ENCODE data around the gene SGK1. TPM values are rescaled to one million over a fixed set of nuclear protein-coding genes. Genes with fewer than 3 reads are reported as not detected.

The SGK1 gene
- polyA plus RNA-seq, 2 of the 4 experiments (the other 2 are of a cell fraction) = 41.3 to 131 TPM

DNA sequence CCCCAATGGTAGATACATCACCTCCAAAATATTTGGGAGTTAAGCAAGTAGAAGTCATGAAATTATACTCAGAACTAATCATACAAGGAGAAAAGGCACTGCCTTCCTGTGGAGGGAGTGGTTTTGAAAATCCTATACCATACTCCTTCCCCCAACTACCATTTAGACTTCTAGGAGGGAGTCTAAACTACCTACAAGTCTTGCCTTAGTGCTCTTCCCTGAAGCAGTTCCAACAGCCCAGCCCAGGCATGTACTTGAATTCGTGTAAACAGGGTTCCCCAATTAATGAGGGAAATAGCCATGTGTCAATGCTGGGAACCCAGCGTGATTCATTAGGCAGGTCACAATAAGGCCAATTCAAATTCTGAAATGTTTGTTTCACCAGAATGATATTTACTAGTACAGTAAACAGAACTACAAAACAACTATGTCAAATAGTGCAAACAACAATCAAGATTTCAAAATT lies 39.1 kb upstream of the SGK1 start:
- no peak for ATAC-seq
- no peak for TF ChIP-seq TP53 (CRISPR knock-in tag; IDR thresholded peaks at IDR 0.05)
- no peak for TF ChIP-seq POLR2A (IDR thresholded peaks at IDR 0.05; ENCODE audit: low read length)
- no peak for TF ChIP-seq FOSL2 (IDR thresholded peaks at IDR 0.05)
- TF ChIP-seq FOSL2 (CRISPR knock-in tag; IDR thresholded peaks at IDR 0.05) = no peak
- TF ChIP-seq ZSCAN20 (CRISPR knock-in tag; IDR thresholded peaks at IDR 0.05) = no peak
- TF ChIP-seq, protein P1, sequence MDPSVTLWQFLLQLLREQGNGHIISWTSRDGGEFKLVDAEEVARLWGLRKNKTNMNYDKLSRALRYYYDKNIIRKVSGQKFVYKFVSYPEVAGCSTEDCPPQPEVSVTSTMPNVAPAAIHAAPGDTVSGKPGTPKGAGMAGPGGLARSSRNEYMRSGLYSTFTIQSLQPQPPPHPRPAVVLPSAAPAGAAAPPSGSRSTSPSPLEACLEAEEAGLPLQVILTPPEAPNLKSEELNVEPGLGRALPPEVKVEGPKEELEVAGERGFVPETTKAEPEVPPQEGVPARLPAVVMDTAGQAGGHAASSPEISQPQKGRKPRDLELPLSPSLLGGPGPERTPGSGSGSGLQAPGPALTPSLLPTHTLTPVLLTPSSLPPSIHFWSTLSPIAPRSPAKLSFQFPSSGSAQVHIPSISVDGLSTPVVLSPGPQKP (IDR thresholded peaks at IDR 0.05; ENCODE audit: low read depth, low read length) = no peak
- TF ChIP-seq RAD21 (conservative IDR thresholded peaks at IDR 0.05 in 1 of 2, IDR thresholded peaks at IDR 0.05 in 1 of 2) = no peak
- TF ChIP-seq, protein P2, sequence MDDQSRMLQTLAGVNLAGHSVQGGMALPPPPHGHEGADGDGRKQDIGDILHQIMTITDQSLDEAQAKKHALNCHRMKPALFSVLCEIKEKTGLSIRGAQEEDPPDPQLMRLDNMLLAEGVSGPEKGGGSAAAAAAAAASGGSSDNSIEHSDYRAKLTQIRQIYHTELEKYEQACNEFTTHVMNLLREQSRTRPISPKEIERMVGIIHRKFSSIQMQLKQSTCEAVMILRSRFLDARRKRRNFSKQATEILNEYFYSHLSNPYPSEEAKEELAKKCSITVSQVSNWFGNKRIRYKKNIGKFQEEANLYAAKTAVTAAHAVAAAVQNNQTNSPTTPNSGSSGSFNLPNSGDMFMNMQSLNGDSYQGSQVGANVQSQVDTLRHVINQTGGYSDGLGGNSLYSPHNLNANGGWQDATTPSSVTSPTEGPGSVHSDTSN (IDR thresholded peaks at IDR 0.05) = no peak
- TF ChIP-seq CEBPB (IDR thresholded peaks at IDR 0.05) = no peak
- no peak for TF ChIP-seq MAFK (IDR thresholded peaks at IDR 0.05; ENCODE audit: partially characterized antibody)
- TF ChIP-seq HOXB5 (CRISPR knock-in tag; IDR thresholded peaks at IDR 0.05) = no peak
- no peak for TF ChIP-seq KDM5A (IDR thresholded peaks at IDR 0.05)
- TF ChIP-seq ZFP36 (IDR thresholded peaks at IDR 0.05; ENCODE audit: borderline replicate concordance, partially characterized antibody) = no peak
- TF ChIP-seq, protein P3, sequence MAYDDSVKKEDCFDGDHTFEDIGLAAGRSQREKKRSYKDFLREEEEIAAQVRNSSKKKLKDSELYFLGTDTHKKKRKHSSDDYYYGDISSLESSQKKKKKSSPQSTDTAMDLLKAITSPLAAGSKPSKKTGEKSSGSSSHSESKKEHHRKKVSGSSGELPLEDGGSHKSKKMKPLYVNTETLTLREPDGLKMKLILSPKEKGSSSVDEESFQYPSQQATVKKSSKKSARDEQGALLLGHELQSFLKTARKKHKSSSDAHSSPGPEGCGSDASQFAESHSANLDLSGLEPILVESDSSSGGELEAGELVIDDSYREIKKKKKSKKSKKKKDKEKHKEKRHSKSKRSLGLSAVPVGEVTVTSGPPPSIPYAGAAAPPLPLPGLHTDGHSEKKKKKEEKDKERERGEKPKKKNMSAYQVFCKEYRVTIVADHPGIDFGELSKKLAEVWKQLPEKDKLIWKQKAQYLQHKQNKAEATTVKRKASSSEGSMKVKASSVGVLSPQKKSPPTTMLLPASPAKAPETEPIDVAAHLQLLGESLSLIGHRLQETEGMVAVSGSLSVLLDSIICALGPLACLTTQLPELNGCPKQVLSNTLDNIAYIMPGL (CRISPR knock-in tag; IDR thresholded peaks at IDR 0.05; ENCODE audit: borderline replicate concordance) = no peak
- TF ChIP-seq JUN (IDR thresholded peaks at IDR 0.05) = no peak
- TF ChIP-seq SREBF2 (IDR thresholded peaks at IDR 0.05) = no peak
- TF ChIP-seq CBX8 (IDR thresholded peaks at IDR 0.05) = no peak
- no peak overlapping the region for H3K4me2 ChIP-seq
- H3K27ac ChIP-seq = peak overlapping the region in 1 of 2 experiments; percentile 28; a peak in 1 of 6 replicates
- no peaks in the 10 kb centered on the region; the same call in 2 of the 3 replicates for H3K4me1 ChIP-seq
- FAIRE-seq = no peak
- ChIA-PET CTCF (no interaction called here), POLR2A (no interaction called here)
- DNase-seq (ENCODE audit: low read depth in 1 of 2, low spot score in 1 of 2) = no peak
- 59% methylated on average over 2 of the region's 2 CpGs for WGBS (ENCODE audit: missing lambda C conversion rate)
- H3K4me3 ChIP-seq = no peak overlapping the region
- H3K9me3 ChIP-seq = no peaks in the 10 kb centered on the region

DNA sequence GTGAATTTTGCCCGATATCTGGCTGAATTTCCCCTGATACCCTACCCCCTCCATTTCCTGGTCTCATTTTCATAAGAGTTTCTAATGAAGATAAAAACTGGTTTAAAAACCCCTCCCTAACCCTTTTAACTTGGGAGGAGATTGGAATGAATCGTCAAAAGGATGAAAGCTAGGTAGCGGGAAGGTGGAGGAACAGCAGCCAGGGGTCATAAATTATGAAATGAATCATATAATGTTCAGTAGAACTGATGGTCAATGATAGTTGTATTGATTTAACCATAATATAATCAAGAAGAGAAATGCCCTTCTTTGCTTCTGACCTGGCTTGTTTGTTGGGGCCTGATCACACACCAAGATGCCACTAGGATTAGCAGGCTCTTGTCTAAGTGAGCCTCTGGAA lies 38.5 kb upstream of the SGK1 start:
- no peak for TF ChIP-seq EP300 (IDR thresholded peaks at IDR 0.05)
- TF ChIP-seq RCOR1 (IDR thresholded peaks at IDR 0.05; ENCODE audit: low read depth, low read length) = no peak
- no peak for TF ChIP-seq BHLHE40 (IDR thresholded peaks at IDR 0.05; ENCODE audit: low read depth, low read length)
- no peak for TF ChIP-seq JUN (IDR thresholded peaks at IDR 0.05)
- no peak for TF ChIP-seq TFCP2L1 (CRISPR knock-in tag; IDR thresholded peaks at IDR 0.05)
- TF ChIP-seq KDM5A (IDR thresholded peaks at IDR 0.05) = no peak
- TF ChIP-seq PHF8 (IDR thresholded peaks at IDR 0.05; ENCODE audit: borderline replicate concordance, low read depth) = no peak
- TF ChIP-seq FOXS1 (CRISPR knock-in tag; IDR thresholded peaks at IDR 0.05) = no peak
- TF ChIP-seq, protein P4, sequence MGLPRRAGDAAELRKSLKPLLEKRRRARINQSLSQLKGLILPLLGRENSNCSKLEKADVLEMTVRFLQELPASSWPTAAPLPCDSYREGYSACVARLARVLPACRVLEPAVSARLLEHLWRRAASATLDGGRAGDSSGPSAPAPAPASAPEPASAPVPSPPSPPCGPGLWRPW (IDR thresholded peaks at IDR 0.05) = no peak
- no peak for TF ChIP-seq KDM1A (IDR thresholded peaks at IDR 0.05; ENCODE audit: low read depth)
- no peak for TF ChIP-seq ZSCAN20 (CRISPR knock-in tag; IDR thresholded peaks at IDR 0.05)
- no peak for TF ChIP-seq SMC3 (IDR thresholded peaks at IDR 0.05)
- TF ChIP-seq TP53 (CRISPR knock-in tag; IDR thresholded peaks at IDR 0.05) = no peak
- TF ChIP-seq, protein P5, sequence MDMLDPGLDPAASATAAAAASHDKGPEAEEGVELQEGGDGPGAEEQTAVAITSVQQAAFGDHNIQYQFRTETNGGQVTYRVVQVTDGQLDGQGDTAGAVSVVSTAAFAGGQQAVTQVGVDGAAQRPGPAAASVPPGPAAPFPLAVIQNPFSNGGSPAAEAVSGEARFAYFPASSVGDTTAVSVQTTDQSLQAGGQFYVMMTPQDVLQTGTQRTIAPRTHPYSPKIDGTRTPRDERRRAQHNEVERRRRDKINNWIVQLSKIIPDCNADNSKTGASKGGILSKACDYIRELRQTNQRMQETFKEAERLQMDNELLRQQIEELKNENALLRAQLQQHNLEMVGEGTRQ (IDR thresholded peaks at IDR 0.05) = no peak
- TF ChIP-seq POLR2A (IDR thresholded peaks at IDR 0.05; ENCODE audit: low read length) = no peak
- TF ChIP-seq FOSL2 (IDR thresholded peaks at IDR 0.05) = no peak
- TF ChIP-seq FOSL2 (CRISPR knock-in tag; IDR thresholded peaks at IDR 0.05) = no peak
- TF ChIP-seq, protein P3 (CRISPR knock-in tag; IDR thresholded peaks at IDR 0.05; ENCODE audit: borderline replicate concordance) = no peak
- TF ChIP-seq HDAC2 (IDR thresholded peaks at IDR 0.05) = no peak
- TF ChIP-seq FOSB (CRISPR knock-in tag; IDR thresholded peaks at IDR 0.05) = no peak
- WGBS (ENCODE audit: missing lambda C conversion rate) = 96% methylated on average over 3 of the region's 3 CpGs
- H3K4me2 ChIP-seq = no peak overlapping the region
- POLR2A ChIA-PET = no interaction called here
- H3K9me3 ChIP-seq = no peaks in the 10 kb centered on the region
- FAIRE-seq (no peak), ATAC-seq (no peak), DNase-seq (ENCODE audit: low read depth in 1 of 2, low spot score in 1 of 2) (no peak)
- H3K4me1 ChIP-seq = no peaks in the 10 kb centered on the region; the same call in 2 of the 3 replicates
- no peak overlapping the region for H3K27ac ChIP-seq
- H3K4me3 ChIP-seq = no peak overlapping the region
- CTCF ChIA-PET = no interaction called here
